Hepatic stellate cell (primary cell): ENCODE results near the gene SLC9A5.

Source experiments
- DNase-seq: peaks from one replicate; pipeline ENCODE4 v3.0.0; 2011; ENCODE audit warnings: low spot score

Gene SLC9A5

GRCh38 chr16:67317853-67318252 lies 69.1 kb downstream of the SLC9A5 start:
- DNase-seq = no peak
